NCI-H2196 (cell line): ENCODE results near the gene POTEB2.
"Not testable (repeated sequence)": the region's sequence is repeated elsewhere in the genome, so short reads cannot be mapped to it uniquely, and the experiment has no call there.

Source experiments
- DNase-seq: peaks from one replicate; lab custom pipeline; 2025; ENCODE audit not compliant: unreplicated experiment; lab: John Stamatoyannopoulos, UW

Gene POTEB2

GRCh38 chr15:20866214-20866613 lies at the start of gene POTEB2:
TSS of gene POTEB2 (minus strand) at chr15:20866314. CDS start at chr15:20866281, 33 bp downstream.
- DNase-seq = not testable (repeated sequence)

GRCh38 chr15:20879916-20880315 lies 13.8 kb upstream of the POTEB2 start:
- not testable (repeated sequence) for DNase-seq

- DNase-seq = not testable (repeated sequence)
These were observed 12.3 kb upstream of the POTEB2 start for GRCh38 chr15:20878464-20878863.

- not testable (repeated sequence) for DNase-seq
These were observed 11.7 kb upstream of the POTEB2 start for GRCh38 chr15:20877819-20878218.
